Limb (tissue), 2 donors: Measurements from ENCODE around the gene DISP2.

Experiments
- DNase-seq, 2 donors: peaks; one replicate each; pipeline ENCODE4 v3.0.0-alpha.2; 2016; ENCODE audit errors: extremely low spot score in 2 of 2

The DISP2 gene, protein sequence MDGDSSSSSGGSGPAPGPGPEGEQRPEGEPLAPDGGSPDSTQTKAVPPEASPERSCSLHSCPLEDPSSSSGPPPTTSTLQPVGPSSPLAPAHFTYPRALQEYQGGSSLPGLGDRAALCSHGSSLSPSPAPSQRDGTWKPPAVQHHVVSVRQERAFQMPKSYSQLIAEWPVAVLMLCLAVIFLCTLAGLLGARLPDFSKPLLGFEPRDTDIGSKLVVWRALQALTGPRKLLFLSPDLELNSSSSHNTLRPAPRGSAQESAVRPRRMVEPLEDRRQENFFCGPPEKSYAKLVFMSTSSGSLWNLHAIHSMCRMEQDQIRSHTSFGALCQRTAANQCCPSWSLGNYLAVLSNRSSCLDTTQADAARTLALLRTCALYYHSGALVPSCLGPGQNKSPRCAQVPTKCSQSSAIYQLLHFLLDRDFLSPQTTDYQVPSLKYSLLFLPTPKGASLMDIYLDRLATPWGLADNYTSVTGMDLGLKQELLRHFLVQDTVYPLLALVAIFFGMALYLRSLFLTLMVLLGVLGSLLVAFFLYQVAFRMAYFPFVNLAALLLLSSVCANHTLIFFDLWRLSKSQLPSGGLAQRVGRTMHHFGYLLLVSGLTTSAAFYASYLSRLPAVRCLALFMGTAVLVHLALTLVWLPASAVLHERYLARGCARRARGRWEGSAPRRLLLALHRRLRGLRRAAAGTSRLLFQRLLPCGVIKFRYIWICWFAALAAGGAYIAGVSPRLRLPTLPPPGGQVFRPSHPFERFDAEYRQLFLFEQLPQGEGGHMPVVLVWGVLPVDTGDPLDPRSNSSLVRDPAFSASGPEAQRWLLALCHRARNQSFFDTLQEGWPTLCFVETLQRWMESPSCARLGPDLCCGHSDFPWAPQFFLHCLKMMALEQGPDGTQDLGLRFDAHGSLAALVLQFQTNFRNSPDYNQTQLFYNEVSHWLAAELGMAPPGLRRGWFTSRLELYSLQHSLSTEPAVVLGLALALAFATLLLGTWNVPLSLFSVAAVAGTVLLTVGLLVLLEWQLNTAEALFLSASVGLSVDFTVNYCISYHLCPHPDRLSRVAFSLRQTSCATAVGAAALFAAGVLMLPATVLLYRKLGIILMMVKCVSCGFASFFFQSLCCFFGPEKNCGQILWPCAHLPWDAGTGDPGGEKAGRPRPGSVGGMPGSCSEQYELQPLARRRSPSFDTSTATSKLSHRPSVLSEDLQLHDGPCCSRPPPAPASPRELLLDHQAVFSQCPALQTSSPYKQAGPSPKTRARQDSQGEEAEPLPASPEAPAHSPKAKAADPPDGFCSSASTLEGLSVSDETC (N-terminal part only)

DNA sequence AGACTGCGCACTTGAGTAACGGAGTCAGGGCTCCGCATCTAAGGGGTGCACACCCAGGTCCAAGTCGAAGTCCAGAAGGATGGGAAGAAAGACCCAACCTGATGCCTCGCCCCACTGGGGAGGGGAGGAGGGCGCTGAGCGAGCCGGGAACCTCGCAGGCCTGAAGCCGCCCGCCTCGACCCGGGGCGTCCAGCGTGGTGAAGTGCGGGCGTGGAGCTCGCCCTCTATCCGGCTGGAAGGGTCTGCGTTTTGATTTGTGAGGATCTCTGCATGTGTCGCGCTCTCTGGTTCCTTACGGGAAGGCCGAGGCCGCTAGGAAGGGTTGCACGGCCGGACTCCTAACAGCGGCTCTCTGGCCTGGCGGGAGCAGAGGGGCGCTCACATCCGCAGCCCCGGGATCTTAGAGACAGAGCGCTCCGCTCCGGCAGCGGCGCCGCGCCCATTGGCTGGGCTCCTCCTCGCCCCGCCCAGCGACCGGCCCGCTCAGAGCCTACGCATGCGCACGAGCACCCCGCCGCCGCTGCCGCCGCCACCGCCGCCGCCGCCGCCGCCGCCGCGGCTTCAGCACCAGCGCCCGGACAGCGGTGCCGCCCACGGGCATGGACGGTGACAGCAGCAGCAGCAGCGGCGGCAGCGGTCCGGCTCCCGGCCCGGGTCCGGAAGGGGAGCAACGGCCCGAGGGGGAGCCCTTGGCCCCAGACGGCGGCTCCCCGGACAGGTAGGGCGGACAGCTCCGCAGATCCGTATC is at the start of gene DISP2:
Gene DISP2, plus strand, starts transcription at position 497 of the 748 bp plus-strand sequence. Its CDS starts 103 bp downstream, at position 600.
- DNase-seq, result peak; percentile 90 to 95

DNA sequence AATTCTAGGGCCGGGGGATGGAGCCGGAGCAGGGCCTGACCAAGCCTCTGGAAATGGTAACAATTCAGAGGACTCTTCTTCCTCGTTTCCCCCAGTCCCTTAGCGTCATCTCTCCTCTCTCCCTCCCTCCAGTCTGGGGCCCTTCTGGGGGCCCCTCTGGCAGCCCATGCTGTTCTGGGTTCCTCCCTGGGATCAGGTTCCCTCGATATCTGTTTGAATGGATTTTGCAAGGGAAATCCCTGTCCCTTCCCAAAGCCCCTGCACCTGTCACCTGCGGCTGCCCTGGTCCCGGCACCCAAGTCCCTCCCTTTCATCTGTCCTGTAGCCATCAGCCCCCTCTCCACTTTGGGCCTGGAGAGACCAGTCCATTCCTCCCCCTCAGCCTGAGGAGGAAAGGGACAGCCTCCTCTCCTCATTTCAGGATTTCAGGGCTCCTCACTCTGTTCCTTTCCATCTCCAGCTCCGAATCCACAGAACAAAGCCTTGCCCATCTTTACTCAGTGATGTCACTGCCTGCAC is 48.6 kb upstream of the DISP2 start:
- DNase-seq, result no peak

DNA sequence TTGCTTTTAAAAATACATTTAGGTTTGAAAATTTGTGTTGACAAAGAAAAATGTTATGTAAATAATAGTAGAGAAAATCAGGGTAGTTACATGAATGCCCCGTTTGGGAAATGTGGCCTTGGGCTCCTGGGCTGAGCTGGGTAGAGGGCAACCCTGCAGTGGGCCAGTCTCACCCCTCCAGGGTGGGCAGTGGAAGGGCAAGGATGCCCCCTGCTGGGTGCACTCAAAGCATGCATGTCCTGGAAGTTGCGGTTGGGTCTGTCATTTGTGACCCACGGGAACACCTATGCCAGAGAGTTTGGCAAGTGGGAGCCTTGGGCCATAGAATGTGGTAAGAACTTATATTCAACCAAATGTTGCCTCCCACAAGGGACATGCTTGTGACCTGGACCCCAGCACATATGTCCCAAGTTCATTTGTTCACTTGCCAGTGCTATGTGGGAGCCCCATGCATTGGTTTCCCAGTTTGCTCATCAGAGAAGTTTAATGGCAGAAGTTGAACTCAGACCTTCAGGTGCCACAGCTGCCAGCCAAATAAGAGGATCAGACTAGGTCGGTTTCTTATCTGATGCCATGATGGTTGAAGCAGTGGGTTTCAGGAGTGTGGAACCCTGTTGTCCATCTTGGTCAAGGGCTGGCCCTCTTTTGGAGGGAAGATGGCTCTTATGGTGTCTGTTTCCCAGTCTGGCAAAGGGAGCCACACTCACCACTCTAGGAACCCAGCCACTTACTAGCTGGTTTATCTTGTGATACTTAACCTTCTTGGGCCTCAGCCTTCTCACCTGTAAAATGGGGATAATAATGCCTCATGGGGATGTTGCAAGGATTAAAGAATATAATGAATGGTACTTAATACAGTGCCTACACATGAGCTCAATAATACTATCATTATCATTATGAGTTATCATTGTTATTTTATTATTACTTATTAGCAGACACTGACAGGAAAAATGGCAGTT is 47.7 kb upstream of the DISP2 start:
- peak in 1 of 2 donors; percentile 70 for DNase-seq

DNA sequence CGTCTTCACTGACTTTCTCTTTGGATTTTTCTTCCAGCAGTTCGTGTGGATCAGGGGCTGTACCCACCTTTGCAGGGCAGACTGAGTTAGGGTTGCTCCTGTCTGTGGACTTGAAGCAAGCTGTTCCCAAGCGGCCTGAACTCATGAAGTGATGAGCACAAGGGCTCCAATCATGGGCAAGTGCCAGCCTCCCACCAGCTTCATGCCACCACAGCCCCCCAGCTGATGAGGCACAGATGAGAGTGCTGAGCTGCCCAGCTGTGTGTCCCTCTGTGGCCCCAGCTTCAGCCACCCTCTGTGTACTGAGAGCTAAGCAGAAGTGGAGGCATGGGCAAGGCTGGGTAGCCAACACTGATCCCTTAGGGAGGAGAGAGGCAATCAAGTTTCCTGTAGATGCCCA is 47.0 kb upstream of the DISP2 start:
- DNase-seq, result no peak

DNA sequence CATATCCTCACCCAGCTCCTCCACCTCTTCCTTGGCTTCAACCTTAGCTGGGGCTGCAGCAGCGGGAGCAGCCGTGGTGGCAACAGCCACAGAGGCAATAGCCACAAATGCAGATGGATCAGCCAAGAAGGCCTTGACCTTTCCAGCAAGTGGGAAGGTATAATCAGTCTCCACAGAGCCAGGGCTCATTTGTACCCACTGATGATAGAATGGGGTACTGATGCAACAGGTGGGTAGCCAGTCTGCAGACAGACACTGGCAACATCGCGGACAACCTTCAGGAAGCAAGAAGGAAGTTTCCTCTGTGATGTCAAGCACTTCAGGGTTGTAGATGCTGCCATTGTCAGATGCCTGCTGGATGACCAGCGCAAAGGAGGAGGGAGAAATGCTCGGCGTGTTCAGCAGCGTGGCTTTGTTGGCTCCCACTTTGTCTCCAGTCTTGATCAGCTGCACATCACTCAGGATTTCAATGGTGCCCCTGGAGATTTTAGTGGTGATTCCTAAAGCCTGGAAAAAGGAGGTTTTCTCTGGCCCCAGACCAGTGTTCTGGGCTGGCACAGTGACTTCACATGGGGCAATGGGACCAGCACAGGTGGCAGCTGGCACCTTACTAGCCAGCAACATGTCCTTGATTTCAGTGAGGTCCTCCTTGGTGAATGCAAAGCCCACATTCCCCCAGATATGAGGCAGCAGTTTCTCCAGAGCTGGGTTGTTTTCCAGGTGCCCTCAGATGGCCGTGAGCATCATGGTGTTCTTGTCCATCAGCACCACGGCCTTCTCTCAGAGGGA is 45.5 kb upstream of the DISP2 start:
- DNase-seq, result no peak

DNA sequence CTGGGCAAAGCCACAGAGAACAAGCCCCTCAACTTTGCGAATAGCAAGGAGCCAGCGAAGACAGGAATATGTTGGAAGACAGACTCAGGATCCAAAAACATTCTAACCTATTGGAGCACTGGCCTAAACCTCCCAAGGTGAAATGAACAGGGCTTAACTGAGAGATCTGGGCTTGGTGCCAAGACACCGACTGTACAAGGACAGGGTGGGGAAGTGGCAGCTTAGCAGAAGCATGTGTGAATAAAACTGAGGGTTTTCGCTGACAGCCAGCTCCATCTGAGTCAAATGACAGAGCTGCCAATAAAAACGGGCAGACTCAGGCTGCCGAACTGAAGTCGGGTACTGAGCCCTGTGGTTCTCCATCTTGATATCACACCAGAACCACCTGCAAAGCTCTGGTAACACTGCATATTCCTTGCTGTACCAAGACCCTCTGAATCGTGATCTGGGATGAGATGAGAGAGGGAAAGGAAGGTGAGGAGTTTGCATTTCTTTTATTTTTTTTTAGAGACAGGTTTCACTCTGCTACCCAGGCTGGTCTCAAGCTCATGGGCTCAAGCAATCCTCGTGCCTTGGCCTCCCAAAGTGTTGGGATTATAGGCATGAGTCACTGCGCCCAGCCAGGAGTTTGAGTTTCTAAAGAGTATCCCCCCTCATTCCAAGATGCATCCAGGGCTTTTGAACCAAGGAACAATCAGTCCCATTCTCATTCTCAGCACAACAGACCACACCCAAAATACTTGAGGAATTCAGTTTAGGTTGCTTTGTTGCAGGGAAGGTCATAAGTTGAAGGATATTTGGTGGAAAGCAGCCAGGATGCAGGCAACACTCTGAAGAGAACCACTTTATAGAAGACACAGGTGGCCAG is 44.3 kb upstream of the DISP2 start:
- DNase-seq, result peak in 1 of 2 donors; percentile 62

DNA sequence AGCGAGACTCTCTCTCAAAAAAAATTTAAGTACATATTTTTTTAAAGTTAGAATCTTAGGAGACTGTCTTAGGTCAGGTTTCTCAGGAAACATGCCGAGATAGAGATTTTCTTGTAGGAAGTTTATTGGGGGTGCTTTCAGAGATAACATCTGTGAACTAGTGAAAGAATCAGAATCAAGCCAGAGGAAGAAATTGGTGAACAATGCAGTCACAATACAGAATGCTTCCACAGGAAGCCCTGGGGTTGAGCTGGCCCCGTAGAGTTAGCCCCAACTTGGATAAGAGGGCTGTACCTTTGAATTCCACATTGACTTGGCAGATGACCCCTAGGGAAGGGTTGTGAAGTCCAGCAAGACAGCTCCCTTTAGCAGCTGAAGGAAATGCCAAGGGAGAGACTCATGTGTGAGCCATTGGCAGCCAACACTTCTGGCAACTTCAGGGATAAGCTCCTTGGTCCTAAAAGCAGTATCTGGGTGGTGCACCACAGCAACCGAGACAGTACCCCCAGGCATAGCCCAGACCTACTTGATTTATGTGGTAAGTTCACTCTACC is 43.2 kb upstream of the DISP2 start:
- DNase-seq, result no peak

DNA sequence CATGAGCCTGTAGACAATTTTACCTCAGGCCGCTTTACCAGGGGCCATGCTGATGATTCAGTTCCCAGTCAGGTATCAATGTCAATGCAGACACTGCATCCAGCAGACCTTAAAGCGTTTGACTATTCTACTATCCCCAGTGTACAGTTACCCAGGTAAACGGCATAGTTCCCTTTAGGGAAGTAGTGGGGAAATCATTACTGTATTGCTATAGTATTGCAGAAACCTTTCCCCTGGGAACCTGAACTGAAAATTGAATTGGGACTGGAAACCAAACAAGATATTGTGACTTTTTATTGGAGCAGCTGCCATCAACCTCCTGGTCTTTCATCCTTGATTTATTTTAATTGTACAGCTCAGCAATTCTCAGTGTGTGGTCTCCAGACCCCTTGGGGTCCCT is 41.1 kb upstream of the DISP2 start:
- no peak for DNase-seq

DNA sequence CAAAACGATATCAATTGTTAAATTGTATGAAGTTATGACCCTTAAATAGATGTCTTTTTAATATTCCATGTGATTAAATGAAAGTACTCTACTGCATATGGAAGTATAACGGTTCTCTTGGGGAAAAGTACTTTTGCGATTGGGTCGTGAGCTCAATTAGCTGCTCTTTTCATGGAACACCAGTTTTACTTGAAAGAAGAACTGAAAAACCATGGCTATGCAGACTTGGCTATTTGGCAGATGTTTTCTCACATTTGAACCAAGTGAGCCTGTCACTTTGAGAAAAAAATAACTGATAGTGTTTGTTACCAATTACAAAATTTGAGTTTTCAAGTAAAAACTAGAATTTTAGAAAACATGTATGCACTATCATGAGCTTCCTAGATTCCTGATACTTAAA is 40.4 kb upstream of the DISP2 start:
- no peak for DNase-seq

DNA sequence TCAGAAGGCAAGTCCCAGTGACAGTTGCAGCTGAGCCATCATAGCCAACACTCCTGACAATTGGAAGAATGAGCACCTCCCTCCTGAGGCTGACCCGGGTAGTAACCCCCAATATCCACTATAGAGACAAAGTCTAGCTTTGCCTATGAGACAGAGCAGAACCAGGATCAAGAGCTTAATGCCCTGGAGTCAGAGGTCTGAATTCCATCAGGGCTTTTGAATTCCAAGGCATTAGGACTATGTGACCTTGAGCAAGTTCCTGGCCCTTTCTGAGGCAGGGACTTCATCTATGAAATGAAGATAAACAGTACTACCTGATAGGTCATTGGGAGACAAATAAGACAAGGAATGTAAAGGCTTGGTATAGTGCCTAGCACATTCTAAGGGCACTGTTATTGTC is 37.6 kb upstream of the DISP2 start:
- DNase-seq, result no peak

DNA sequence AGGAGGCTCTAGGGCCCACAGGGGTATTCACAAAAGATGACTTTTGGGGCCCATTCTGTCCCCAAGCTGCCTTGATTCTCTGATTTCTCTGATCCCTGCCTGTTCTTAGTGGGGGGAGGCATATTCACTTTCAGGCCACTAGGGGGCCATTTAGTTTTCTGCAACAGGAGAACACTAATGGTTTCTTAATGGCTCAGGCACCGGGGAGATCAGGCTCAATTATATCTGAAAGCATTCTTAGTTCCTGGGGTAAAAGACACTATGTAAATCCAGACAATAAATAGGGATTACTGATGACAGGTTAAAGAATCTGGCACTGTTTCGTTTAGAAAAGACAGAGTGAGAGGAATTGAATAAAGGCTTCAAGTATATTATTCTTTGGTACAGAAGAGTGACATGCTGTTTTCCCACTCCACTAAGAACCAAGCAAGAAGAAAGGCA is 37.1 kb upstream of the DISP2 start:
- peak in 1 of 2 donors; percentile 80 for DNase-seq

DNA sequence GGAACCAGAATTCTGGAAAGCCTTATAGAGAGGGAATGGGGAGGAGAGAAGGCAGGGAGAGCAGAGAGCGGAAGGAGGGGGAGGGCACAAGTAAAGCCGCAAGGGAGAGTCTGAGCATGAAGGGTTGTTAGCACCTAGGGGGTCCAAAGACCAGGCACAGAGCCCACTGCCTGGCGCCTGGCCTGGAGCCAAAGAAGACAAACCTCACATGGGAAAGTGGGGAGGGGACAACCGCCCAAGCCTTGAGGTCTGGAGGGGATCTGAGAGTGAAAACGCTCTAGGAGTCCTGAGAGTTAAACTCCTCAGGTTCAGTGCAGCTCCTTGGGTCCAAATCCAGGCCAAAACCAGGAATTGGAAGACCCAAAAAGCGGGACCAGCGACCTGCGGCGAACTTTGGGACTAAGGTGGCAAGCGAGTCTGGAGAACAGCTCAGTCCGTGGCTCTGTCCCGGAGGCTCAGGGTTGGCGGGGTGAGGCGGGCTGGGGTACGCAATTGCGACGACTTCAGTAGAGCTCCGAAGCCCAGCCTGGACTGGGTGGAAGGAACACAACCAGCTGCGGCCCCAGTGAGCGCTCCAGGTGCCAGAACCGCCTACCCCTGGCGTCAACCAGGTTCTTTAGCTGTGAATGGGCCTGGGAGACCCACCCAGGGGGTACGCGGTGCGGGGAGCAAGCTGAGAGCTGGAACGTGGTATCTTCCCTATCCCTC is 35.3 kb upstream of the DISP2 start:
- peak in 1 of 2 donors; percentile 66 for DNase-seq

DNA sequence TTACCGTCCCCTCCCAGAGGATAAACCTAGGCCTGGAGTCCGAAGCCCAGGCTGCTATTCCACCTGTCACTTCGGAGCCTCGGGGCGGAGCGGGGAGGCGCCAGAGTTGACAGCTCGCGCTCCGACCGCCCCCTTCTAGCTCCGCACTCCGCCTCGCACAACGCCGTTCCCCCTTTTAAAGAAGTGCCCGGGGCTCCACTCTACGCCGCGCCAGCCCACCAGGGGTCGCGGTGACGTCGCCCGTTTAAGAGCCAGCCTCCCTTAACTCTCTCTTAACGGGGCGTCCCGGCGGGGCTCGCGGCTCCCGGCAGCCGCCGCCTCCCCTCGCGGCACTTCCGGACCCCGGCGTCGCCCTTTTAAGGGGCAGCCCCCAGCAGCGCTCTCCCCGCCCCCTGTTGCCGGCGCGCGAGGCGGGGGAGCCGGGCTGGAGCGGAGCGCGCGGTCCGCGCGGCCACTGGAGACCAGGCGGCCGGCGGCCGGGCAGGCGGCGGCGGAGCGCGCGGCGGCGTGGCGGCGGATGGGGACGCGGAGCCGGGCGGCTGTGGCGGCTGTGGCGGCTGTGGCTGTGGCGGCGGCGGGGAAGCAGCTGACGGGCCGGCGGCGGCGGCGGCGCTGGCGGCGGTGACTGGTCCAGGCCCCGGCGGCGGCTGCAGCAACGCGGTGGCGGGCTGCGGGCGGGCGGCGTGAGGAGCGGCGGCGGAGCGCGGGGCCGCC is 34.6 kb upstream of the DISP2 start, which contains the start of gene INAFM2:
Gene INAFM2, plus strand, starts transcription at position 454 of the 714 bp plus-strand sequence. CDS start 364 bp downstream, outside the sequence.
- DNase-seq, result peak; percentile 92 to 95

DNA sequence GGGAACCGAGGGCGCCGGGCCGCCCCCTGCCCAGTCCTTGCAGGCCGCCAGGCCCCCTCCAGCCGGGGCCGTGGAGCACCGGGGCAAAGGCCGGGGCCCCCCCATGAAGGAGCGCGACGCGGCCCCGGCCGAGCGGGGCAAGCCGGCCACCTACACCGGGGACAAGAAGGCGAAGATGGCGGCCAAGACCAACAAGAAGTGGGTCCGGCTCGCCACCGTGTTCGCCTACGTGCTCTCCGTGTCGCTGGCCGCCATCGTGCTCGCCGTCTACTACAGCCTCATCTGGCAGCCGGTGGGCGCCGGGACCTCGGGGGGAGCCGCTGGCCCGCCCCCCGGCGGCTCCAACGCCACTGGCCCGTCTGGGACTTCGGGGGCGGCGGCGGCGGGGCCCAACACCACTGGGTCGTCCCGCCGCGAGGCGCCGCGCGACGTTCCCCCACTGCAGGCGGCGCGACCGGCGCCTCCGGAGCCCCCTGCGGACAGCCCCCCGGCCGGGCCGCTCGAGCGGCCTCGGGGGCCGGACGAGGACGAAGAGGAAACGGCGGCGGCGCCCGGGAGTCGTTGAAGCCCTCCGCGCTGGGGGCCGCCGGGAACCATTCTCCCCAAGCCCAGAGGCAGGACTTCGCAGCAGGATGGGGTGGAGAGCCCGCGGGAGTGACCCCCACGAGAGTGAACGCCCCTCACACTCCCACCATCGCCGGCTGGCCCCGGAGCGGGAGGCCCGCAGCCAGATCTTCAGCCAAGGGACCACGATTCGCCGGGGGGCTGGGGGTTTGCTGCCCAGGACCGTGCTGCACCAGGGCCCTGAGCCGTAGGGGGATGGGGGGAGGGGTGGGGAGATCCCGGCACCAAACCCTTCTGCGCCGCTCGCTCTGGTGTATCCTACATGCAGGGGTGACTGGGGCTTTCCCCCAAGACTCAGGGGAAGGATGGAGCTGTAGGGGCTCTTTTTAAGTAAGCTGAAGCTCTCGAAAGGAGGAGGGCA is 33.8 kb upstream of the DISP2 start:
- peak in 1 of 2 donors; percentile 66 for DNase-seq

DNA sequence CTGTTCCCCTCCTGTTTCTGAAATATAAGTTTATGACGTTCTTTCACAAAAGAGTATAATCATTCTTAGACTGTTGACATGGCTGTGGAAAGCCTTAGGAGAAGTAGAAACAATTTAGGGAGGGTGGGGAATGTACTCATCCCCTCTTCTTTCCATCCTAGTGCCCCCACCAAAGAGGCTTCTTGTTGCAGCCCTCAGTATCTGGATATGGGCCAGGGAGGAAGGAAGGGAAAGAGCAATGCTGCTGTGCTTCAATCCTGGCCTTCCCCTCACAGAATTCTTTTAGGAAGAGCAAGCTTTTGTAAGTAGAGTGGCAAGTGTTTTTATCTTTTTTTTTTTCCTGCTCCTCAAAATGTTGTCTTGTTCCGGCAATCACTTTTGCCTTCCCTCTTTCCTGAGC is 32.8 kb upstream of the DISP2 start:
- no peak for DNase-seq
